Upper lobe of left lung (tissue), 4 donors: ENCODE measurements around the gene TRNAU1AP.

Experiments used
- EP300 ChIP-seq, 4 donors: sonication (generic); formaldehyde crosslinking; IDR thresholded peaks; one replicate each; pipeline ENCODE4 v1.5.1; 2017; ENCODE audit warnings: antibody characterized with exemption in 4 of 4, control low read depth in 2 of 4
- POLR2A ChIP-seq, 4 donors: fragments of 450-650 bp; IDR thresholded peaks; one replicate each; pipeline ENCODE4 v1.5.1; 2016 to 2017; ENCODE audit warnings: antibody characterized with exemption in 4 of 4, mild to moderate bottlenecking in 2 of 4
- TF ChIP-seq, protein P1 (sequence below), 6 experiments: fragments of 450-650 bp in 4 of 6; fragments of 200-600 bp in 2 of 6; sonication (generic) in 2 of 6; IDR thresholded peaks; one replicate each; pipeline ENCODE4 v1.5.1; 2016 to 2019; ENCODE audit warnings: antibody characterized with exemption in 6 of 6

DNA sequence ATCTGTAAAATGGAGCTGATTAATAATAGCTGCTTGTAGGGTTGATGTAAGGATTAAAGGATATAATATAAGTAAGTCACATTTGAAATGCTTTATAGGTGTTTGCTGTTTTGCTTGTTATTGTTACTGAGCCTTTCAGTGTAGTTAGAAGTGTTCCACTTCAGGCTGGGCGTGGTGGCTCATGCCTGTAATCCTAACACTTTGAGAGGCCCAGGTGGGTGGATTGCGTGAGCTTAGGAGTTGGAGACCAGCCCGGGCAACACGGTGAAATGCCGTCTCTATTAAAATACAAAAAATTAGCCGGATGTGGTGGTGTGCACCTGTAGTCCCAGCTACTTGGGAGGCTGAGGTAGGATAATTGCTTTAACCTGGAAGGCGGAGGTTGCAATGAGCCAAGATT lies 12.2 kb downstream of the TRNAU1AP start:
- TF ChIP-seq POLR2A (IDR thresholded peaks at IDR 0.05) (no peak), EP300 (IDR thresholded peaks at IDR 0.05) (no peak)
- TF ChIP-seq, protein P1, sequence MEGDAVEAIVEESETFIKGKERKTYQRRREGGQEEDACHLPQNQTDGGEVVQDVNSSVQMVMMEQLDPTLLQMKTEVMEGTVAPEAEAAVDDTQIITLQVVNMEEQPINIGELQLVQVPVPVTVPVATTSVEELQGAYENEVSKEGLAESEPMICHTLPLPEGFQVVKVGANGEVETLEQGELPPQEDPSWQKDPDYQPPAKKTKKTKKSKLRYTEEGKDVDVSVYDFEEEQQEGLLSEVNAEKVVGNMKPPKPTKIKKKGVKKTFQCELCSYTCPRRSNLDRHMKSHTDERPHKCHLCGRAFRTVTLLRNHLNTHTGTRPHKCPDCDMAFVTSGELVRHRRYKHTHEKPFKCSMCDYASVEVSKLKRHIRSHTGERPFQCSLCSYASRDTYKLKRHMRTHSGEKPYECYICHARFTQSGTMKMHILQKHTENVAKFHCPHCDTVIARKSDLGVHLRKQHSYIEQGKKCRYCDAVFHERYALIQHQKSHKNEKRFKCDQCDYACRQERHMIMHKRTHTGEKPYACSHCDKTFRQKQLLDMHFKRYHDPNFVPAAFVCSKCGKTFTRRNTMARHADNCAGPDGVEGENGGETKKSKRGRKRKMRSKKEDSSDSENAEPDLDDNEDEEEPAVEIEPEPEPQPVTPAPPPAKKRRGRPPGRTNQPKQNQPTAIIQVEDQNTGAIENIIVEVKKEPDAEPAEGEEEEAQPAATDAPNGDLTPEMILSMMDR (IDR thresholded peaks at IDR 0.05), result no peak
